ENCODE results near the gene FKBP5. TPM values are rescaled to one million over a fixed set of nuclear protein-coding genes. Genes with fewer than 3 reads are reported as not detected.

The FKBP5 gene
- polyA plus RNA-seq, 1 experiment: 1.6 TPM

DNA sequence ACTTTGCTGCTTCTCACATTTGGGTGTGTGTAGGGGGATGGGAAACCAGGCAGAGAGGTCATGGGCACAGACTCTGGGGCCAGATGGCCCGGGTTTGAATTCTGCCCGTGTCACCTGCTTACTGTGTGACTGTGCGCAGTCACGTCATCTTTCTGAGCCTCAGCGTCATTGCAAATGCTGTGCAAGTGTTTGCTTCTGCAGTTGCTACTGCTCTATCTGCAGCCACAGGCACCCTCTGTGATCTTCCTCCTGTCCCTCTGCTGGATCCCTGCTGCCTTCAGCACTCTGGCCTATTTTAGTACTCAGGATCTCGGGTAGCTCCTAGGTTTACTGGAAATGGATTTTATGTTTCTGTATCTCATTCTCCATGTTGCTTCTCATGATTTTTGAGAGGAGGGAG, 135.4 kb downstream of the FKBP5 start:
- ChIA-PET POLR2A (no interaction called here), CTCF (interaction anchor here (1.4 to 4.5 kb wide), 4 partner anchors 10 to 30 kb away, joined by 4 to 21 read pairs (median 4); no protein-coding TSS in a partner anchor)
- no peak overlapping the region for H3K4me3 ChIP-seq (ENCODE audit: low read depth, low read length)

GRCh38 chr6:35552285-35552917, 136.3 kb downstream of the FKBP5 start:
- peak; percentile 89 for TF ChIP-seq CTCF (IDR thresholded peaks at IDR 0.05; ENCODE audit: insufficient read depth, low read depth, low read length)
- Histone ChIP-seq H3K4me3 (ENCODE audit: low read depth, low read length) (no peak overlapping the region), H3K36me3 (ENCODE audit: control insufficient read depth, insufficient read depth, low read length) (no peaks in the 10 kb centered on the region), H3K27me3 (ENCODE audit: control insufficient read depth, insufficient read depth, low read length) (peaks cover 2% of the 10 kb centered on the region)
- CTCF ChIA-PET: interaction anchor here (0.7 to 4.5 kb wide), 11 partner anchors 10 to 208 kb away, joined by 3 to 21 read pairs (median 4); partner anchors contain the start of genes ARMC12 and TEAD3
- no peak for DNase-seq (ENCODE audit: low read depth)
- POLR2A ChIA-PET: no interaction called here

More for the DNA sequence above, 135.4 kb downstream of the FKBP5 start:
- no peak for DNase-seq (ENCODE audit: low read depth)
- TF ChIP-seq CTCF (IDR thresholded peaks at IDR 0.05; ENCODE audit: insufficient read depth, low read depth, low read length): no peak
- peaks cover 2% of the 10 kb centered on the region for H3K27me3 ChIP-seq (ENCODE audit: control insufficient read depth, insufficient read depth, low read length)
- H3K36me3 ChIP-seq (ENCODE audit: control insufficient read depth, insufficient read depth, low read length): no peaks in the 10 kb centered on the region

- no peak for TF ChIP-seq CTCF (IDR thresholded peaks at IDR 0.05; ENCODE audit: insufficient read depth, low read depth, low read length)
- DNase-seq (ENCODE audit: low read depth): no peak
- POLR2A ChIA-PET: no interaction called here
- Histone ChIP-seq H3K4me3 (ENCODE audit: low read depth, low read length) (no peak overlapping the region), H3K36me3 (ENCODE audit: control insufficient read depth, insufficient read depth, low read length) (no peaks in the 10 kb centered on the region), H3K27me3 (ENCODE audit: control insufficient read depth, insufficient read depth, low read length) (peaks cover 4% of the 10 kb centered on the region)
- CTCF ChIA-PET: interaction anchor here (1.3 to 3.6 kb wide), 2 partner anchors 14 to 187 kb away, joined by 5 to 12 read pairs; partner anchors contain the start of gene ARMC12
Observed at GRCh38 chr6:35550437-35550836, 138.3 kb downstream of the FKBP5 start.

- TF ChIP-seq CTCF (IDR thresholded peaks at IDR 0.05; ENCODE audit: insufficient read depth, low read depth, low read length): no peak
- ChIA-PET POLR2A (no interaction called here), CTCF (interaction anchor here (0.6 to 1.5 kb wide), 4 partner anchors 11 to 190 kb away, joined by 3 to 4 read pairs (median 3); no protein-coding TSS in a partner anchor)
- no peak for DNase-seq (ENCODE audit: low read depth)
- Histone ChIP-seq H3K27me3 (ENCODE audit: control insufficient read depth, insufficient read depth, low read length) (0 out of 2 replicates have a peak, but pooled peaks cover 2% of the 10 kb centered on the region), H3K36me3 (ENCODE audit: control insufficient read depth, insufficient read depth, low read length) (no peaks in the 10 kb centered on the region), H3K4me3 (ENCODE audit: low read depth, low read length) (no peak overlapping the region)
Observed at GRCh38 chr6:35547676-35548075, 141.0 kb downstream of the FKBP5 start.

DNA sequence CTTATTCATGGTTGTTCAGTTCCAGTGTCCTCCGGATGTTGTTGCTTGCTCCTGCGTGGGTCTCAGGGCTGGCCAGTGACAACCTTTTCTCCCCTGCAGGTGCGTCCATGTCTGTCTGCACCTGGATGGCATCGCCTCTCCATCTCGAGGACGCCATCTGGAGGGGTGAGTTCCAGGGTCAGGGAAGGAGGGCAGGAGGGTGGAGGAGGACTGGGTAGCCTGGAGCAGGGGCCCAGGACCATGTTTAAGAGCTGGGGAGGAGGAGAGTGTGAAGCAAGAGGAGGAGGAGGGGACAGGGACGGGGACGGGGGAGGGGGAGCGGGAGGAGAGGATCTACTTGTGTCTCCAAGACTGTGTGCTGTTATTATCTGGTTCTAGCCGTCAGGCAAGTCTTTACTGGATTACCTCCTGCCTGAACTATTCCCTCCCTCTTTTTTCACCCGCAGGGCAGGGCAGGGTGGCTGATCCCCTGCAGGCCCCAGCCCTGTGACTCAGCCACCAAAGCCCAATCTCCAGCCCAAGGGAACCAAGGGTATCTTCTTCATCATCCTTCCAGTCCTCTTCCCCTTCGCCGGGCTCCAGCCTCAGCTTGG, 143.8 kb downstream of the FKBP5 start:
- CTCF ChIA-PET: interaction anchor here (1.2 to 1.7 kb wide), 2 partner anchors 21 to 193 kb away, joined by 3 to 4 read pairs; no protein-coding TSS in a partner anchor

More for the DNA sequence above, 143.8 kb downstream of the FKBP5 start:
- Histone ChIP-seq H3K4me3 (ENCODE audit: low read depth, low read length) (no peak overlapping the region), H3K36me3 (ENCODE audit: control insufficient read depth, insufficient read depth, low read length) (no peaks in the 10 kb centered on the region), H3K27me3 (ENCODE audit: control insufficient read depth, insufficient read depth, low read length) (0 out of 2 replicates have a peak, but pooled peaks cover 2% of the 10 kb centered on the region)
- TF ChIP-seq CTCF (IDR thresholded peaks at IDR 0.05; ENCODE audit: insufficient read depth, low read depth, low read length): no peak
- DNase-seq (ENCODE audit: low read depth): no peak
- POLR2A ChIA-PET: no interaction called here
